Skeletal muscle tissue (tissue), 1 donor: ENCODE results near the gene LRRC9. TPM values are rescaled to one million over a fixed set of nuclear protein-coding genes. Genes with fewer than 3 reads are reported as not detected.

ENCODE experiments used
- total RNA-seq: library from RNA; depleted of rRNA; stranded (reverse); fragments of >200 nt; gene quantifications from one replicate; pipeline ENCODE4 v1.2.3, GENCODE V29; 2014

Gene LRRC9
- total RNA-seq, 1 donor from 2014 or later = not detected

Other genes starting within 250 kb of the LRRC9 start
- gene RTN1, start 49.4 kb upstream of the LRRC9 start, total RNA-seq = 2.6 TPM
- gene PCNX4, start 171.8 kb downstream of the LRRC9 start, total RNA-seq = 29.2 TPM
- gene DHRS7, start 245.3 kb downstream of the LRRC9 start, total RNA-seq = 139 TPM